Astrocyte (in vitro differentiated cells and primary cell): ENCODE data around the gene LAMA1. TPM values are rescaled to one million over a fixed set of nuclear protein-coding genes. Genes with fewer than 3 reads are reported as not detected.

ENCODE experiments used
- DNase-seq: peaks from one replicate; pipeline ENCODE4 v3.0.0-alpha.2; 2010; ENCODE audit warnings: low read depth
- FAIRE-seq: peaks from 2 replicates; lab custom pipeline; 2011; peaks lifted over from hg19 to GRCh38; lab: Jason Lieb, UNC
- H2AFZ ChIP-seq: 2 replicates; pipeline ENCODE4 v1.6.0; 2012; ENCODE audit warnings: low read depth, low read length, inconsistent platforms
- H3K27ac ChIP-seq: 2 replicates; pipeline ENCODE4 v1.5.1; 2011; ENCODE audit warnings: low read depth, low read length, inconsistent platforms
- H3K27me3 ChIP-seq: 2 replicates; pipeline ENCODE4 v1.6.0; 2011; ENCODE audit warnings: low read length, inconsistent platforms; ENCODE audit not compliant: insufficient read depth
- H3K36me3 ChIP-seq: 2 replicates; pipeline ENCODE4 v1.5.1; 2011; ENCODE audit warnings: low read length, inconsistent platforms; ENCODE audit not compliant: insufficient read depth
- H3K4me1 ChIP-seq: 2 replicates; pipeline ENCODE4 v1.5.1; 2011; ENCODE audit warnings: low read length, inconsistent platforms; ENCODE audit not compliant: insufficient read depth
- H3K4me2 ChIP-seq: 2 replicates; pipeline ENCODE4 v1.6.0; 2012; ENCODE audit warnings: low read length, inconsistent platforms
- H3K4me3 ChIP-seq: 2 replicates; pipeline ENCODE4 v1.5.1; 2011; ENCODE audit warnings: low read depth, mild to moderate bottlenecking, low read length, inconsistent platforms; ENCODE audit not compliant: insufficient read depth
- H3K79me2 ChIP-seq: 2 replicates; pipeline ENCODE4 v1.6.0; 2012; ENCODE audit warnings: mild to moderate bottlenecking, low read length, inconsistent platforms; ENCODE audit not compliant: insufficient read depth
- H3K9ac ChIP-seq: 2 replicates; pipeline ENCODE4 v1.6.0; 2012; ENCODE audit warnings: mild to moderate bottlenecking, low read length, inconsistent platforms
- H3K9me3 ChIP-seq: 2 replicates; pipeline ENCODE4 v1.5.1; 2012; ENCODE audit warnings: low read depth, mild to moderate bottlenecking, low read length, inconsistent platforms; ENCODE audit not compliant: insufficient read depth
- H4K20me1 ChIP-seq: 2 replicates; pipeline ENCODE4 v1.6.0; 2012; ENCODE audit warnings: low read length, inconsistent platforms; ENCODE audit not compliant: insufficient read depth
- H3K27ac Mint-ChIP-seq: one replicate; pipeline ENCODE4 v1.8.0; 2021; ENCODE audit warnings: mild to moderate bottlenecking, mixed read lengths; ENCODE audit not compliant: unreplicated experiment
- H3K27me3 Mint-ChIP-seq: one replicate; pipeline ENCODE4 v1.8.0; 2021; ENCODE audit warnings: low read depth, mixed read lengths; ENCODE audit not compliant: unreplicated experiment
- H3K36me3 Mint-ChIP-seq: one replicate; pipeline ENCODE4 v1.8.0; 2021; ENCODE audit warnings: low read depth, mixed read lengths; ENCODE audit not compliant: unreplicated experiment
- H3K4me1 Mint-ChIP-seq: one replicate; pipeline ENCODE4 v1.8.0; 2021; ENCODE audit warnings: low read depth, mixed read lengths; ENCODE audit not compliant: unreplicated experiment
- H3K4me3 Mint-ChIP-seq: one replicate; pipeline ENCODE4 v1.8.0; 2021; ENCODE audit warnings: mild to moderate bottlenecking, moderate library complexity, mixed read lengths; ENCODE audit not compliant: unreplicated experiment
- H3K9me3 Mint-ChIP-seq: one replicate; pipeline ENCODE4 v1.8.0; 2021; ENCODE audit warnings: mild to moderate bottlenecking, mixed read lengths; ENCODE audit not compliant: unreplicated experiment
- EZH2 ChIP-seq: IDR thresholded peaks from 2 replicates; pipeline ENCODE4 v1.6.1; 2012; ENCODE audit warnings: mild to moderate bottlenecking, low read length, inconsistent platforms; ENCODE audit not compliant: insufficient read depth
- total RNA-seq: library from RNA; stranded (reverse); gene quantifications from 2 replicates; pipeline ENCODE4 v1.2.1, GENCODE V29; 2021
- TF ChIP-seq, protein P1 (sequence below): IDR thresholded peaks from 2 replicates; pipeline ENCODE4 v1.5.1; 2011; ENCODE audit warnings: low read depth, mild to moderate bottlenecking, inconsistent platforms, low read length, moderate library complexity; ENCODE audit not compliant: insufficient read depth

LAMA1 gene
- total RNA-seq, 1 donor from 2014 or later = 17.4 TPM

DNA sequence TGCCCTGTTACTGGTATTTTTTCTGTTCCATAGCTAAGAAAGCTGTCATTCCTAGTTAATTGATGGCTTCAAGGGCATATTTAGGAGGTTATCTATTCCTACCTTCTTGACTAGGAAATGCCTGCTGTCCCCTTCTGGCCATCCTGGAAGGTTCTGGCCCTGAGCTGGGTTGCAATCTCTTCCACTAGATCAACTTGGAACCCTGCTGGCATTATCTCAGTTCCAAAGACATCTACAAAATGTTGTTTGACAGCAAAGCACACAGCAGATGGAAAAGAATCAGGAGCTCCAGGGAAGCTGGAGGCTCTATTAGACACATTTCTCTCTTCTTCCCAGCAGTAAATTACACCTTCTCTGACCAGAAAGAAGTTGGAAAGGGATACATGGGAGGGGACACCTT lies 196.0 kb downstream of the LAMA1 start:
- Histone ChIP-seq H3K4me3 (no peak overlapping the region), H3K9me3 (no peaks in the 10 kb centered on the region), H3K27me3 (peaks cover 3% of the 10 kb centered on the region), H3K4me2 (no peak overlapping the region), H3K4me1 (no peaks in the 10 kb centered on the region), H4K20me1 (no peaks in the 10 kb centered on the region), H2AFZ (no peak overlapping the region), H3K27ac (no peak overlapping the region), H3K79me2 (no peaks in the 10 kb centered on the region), H3K36me3 (no peaks in the 10 kb centered on the region), H3K9ac (no peak overlapping the region)
- H3K4me3 Mint-ChIP-seq = no peak overlapping the region
- H3K27me3 Mint-ChIP-seq = no peaks in the 10 kb centered on the region
- no peak for DNase-seq
- no peak for FAIRE-seq
- H3K4me1 Mint-ChIP-seq = peaks cover 17% of the 10 kb centered on the region
- TF ChIP-seq, protein P1, sequence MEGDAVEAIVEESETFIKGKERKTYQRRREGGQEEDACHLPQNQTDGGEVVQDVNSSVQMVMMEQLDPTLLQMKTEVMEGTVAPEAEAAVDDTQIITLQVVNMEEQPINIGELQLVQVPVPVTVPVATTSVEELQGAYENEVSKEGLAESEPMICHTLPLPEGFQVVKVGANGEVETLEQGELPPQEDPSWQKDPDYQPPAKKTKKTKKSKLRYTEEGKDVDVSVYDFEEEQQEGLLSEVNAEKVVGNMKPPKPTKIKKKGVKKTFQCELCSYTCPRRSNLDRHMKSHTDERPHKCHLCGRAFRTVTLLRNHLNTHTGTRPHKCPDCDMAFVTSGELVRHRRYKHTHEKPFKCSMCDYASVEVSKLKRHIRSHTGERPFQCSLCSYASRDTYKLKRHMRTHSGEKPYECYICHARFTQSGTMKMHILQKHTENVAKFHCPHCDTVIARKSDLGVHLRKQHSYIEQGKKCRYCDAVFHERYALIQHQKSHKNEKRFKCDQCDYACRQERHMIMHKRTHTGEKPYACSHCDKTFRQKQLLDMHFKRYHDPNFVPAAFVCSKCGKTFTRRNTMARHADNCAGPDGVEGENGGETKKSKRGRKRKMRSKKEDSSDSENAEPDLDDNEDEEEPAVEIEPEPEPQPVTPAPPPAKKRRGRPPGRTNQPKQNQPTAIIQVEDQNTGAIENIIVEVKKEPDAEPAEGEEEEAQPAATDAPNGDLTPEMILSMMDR = no peak
- TF ChIP-seq EZH2 = no peak
- no peak overlapping the region for H3K27ac Mint-ChIP-seq
- H3K9me3 Mint-ChIP-seq = no peaks in the 10 kb centered on the region
- no peaks in the 10 kb centered on the region for H3K36me3 Mint-ChIP-seq

DNA sequence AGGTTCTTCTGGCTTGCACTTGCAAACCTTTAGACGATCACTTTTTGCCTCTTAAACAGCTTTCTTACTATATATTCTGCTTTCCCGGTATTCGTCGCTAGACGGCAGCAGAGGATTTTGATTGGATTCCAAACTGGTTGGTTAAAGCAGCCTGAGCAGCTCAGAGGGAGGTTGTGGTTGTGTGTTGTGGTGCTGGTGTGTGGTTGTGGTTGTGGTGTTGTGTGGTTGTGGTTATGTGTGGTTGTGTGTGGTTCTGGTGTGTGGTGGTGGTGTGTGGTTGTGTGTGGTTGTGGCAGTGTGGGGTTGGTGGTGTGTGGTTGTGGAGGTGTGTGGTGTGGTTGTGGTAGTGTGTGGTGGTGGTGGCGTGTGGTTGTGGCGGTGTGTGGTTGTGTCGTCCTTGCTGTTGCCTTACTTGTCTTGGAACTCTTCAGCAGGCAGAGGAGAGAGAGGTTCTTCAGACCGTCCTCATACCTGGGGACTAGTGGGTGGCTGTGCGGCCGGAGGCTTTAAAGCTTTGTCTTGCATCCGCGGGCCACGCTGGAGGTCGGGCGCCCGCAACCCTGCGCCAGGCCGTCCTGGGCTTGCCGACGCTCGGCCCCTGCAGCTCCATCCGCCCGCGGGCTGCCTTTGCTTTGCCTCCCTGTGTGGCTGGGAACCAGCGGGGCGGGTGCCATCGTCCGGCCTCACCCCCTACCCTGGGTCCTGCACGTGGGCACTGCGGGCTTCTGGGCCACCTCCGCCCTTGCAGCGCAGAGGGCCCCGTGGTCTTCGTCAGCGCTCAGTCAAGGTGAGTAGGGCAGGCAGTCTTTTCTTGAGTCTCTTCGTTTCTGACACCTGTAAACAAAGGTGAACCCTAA lies 197.3 kb downstream of the LAMA1 start:
- Mint-ChIP-seq H3K9me3 (no peaks in the 10 kb centered on the region), H3K36me3 (no peaks in the 10 kb centered on the region), H3K4me3 (no peak overlapping the region), H3K27ac (no peak overlapping the region), H3K4me1 (peaks cover 12% of the 10 kb centered on the region), H3K27me3 (no peaks in the 10 kb centered on the region)
- DNase-seq (peak; percentile 39), FAIRE-seq (peak; percentile 13)
- no peak overlapping the region for H2AFZ ChIP-seq
- H3K9me3 ChIP-seq = no peaks in the 10 kb centered on the region
- no peak overlapping the region for H3K4me2 ChIP-seq
- no peak overlapping the region for H3K9ac ChIP-seq
- peaks cover 3% of the 10 kb centered on the region for H3K27me3 ChIP-seq
- no peak overlapping the region for H3K4me3 ChIP-seq
- TF ChIP-seq, protein P1 = peak; percentile 93
- no peak for TF ChIP-seq EZH2
- no peaks in the 10 kb centered on the region for H3K4me1 ChIP-seq
- no peaks in the 10 kb centered on the region for H4K20me1 ChIP-seq
- H3K36me3 ChIP-seq = no peaks in the 10 kb centered on the region
- no peaks in the 10 kb centered on the region for H3K79me2 ChIP-seq
- H3K27ac ChIP-seq = no peak overlapping the region

DNA sequence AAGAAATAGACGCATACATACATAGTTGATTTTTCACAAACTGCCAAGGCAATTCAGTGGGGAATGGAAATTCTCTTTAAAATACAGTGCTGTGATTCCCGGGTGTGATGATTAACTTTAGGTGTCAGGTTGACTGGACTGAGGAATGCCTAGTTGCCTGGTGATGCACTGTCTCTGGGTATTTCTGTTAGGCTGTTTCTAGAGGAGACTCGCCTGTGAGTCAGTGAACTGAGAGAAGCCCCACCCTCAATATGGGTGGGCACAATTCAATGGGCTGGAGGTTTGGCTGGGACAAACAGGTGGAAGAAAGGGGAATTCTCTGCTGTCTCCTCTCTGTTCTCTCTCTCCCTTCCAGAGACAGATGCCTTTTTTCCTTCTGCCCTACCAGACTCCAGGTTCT lies 200.5 kb downstream of the LAMA1 start:
- Histone ChIP-seq H3K79me2 (no peaks in the 10 kb centered on the region), H3K27ac (no peak overlapping the region), H3K4me2 (no peak overlapping the region), H3K4me3 (no peak overlapping the region), H3K27me3 (peaks cover 3% of the 10 kb centered on the region), H3K9ac (no peak overlapping the region), H4K20me1 (no peaks in the 10 kb centered on the region), H3K36me3 (no peaks in the 10 kb centered on the region), H3K9me3 (no peaks in the 10 kb centered on the region), H3K4me1 (no peaks in the 10 kb centered on the region), H2AFZ (no peak overlapping the region)
- DNase-seq (no peak), FAIRE-seq (no peak)
- no peak overlapping the region for H3K4me3 Mint-ChIP-seq
- no peak overlapping the region for H3K27ac Mint-ChIP-seq
- H3K27me3 Mint-ChIP-seq = no peaks in the 10 kb centered on the region
- peaks cover 6% of the 10 kb centered on the region for H3K4me1 Mint-ChIP-seq
- no peaks in the 10 kb centered on the region for H3K36me3 Mint-ChIP-seq
- H3K9me3 Mint-ChIP-seq = peaks cover under 1% of the 10 kb centered on the region
- TF ChIP-seq, protein P1 = no peak
- TF ChIP-seq EZH2 = no peak
